Measurements from ENCODE around the gene PBX3. TPM values are rescaled to one million over a fixed set of nuclear protein-coding genes. Genes with fewer than 3 reads are reported as not detected.

PBX3 gene
- polyA plus RNA-seq, 1 donor (not counting 4 experiments of a cell fraction or from before 2014, with no cell fraction given), result 26.3 TPM

GRCh38 chr9:125706651-125707471 is 40.3 kb upstream of the PBX3 start, which contains the start of gene MAPKAP1:
TSS of gene MAPKAP1 (minus strand) at chr9:125707208. CDS start at chr9:125672574, 34,634 bp downstream.
- FAIRE-seq, result peak; percentile 59

GRCh38 chr9:125707472-125707804 is 39.7 kb upstream of the PBX3 start:
- peaks cover 44% of the 10 kb centered on the region for H3K79me2 ChIP-seq (ENCODE audit: control insufficient read depth, insufficient read depth, low read length)
- no peak for FAIRE-seq
- H3K9me3 ChIP-seq (ENCODE audit: control insufficient read depth, low read depth, low read length), result no peaks in the 10 kb centered on the region
- H3K9me1 ChIP-seq (ENCODE audit: control insufficient read depth, extremely low read depth, insufficient read depth, low read length), result no peaks in the 10 kb centered on the region
- DNase-seq (ENCODE audit: low read depth, low spot score), result no peak
- dilution Hi-C loops (cut with MboI; ENCODE audit: extremely low pct_ligation_motif_present, low sequenced_read_pairs), result no loop called here
- H2AFZ ChIP-seq (ENCODE audit: control insufficient read depth, low read length), result peak overlapping the region; percentile 86
- no peak for TF ChIP-seq EZH2 (IDR thresholded peaks at IDR 0.05; ENCODE audit: low read length)
- no peak for TF ChIP-seq CTCF (optimal IDR thresholded peaks at IDR 0.05 in 1 of 3, IDR thresholded peaks at IDR 0.05 in 1 of 3, conservative IDR thresholded peaks at IDR 0.05 in 1 of 3; ENCODE audit: extremely low read depth in 1 of 3, insufficient read depth in 2 of 3, low read length in 3 of 3)
- H3K36me3 ChIP-seq (ENCODE audit: control insufficient read depth in 2 of 2, extremely low read depth in 1 of 2, insufficient read depth in 2 of 2, low read length in 2 of 2), result peaks cover 0 to 3% of the 10 kb centered on the region in 2 experiments
- peak overlapping the region; percentile 86 for H3K4me2 ChIP-seq (ENCODE audit: control insufficient read depth, extremely low read depth, insufficient read depth, low read depth, low read length)
- no peaks in the 10 kb centered on the region for H3K27me3 ChIP-seq (ENCODE audit: control insufficient read depth, extremely low read depth, insufficient read depth, low read length)
- peak overlapping the region; percentile 39 to 94 (median 58) for H3K4me3 ChIP-seq (ENCODE audit: control insufficient read depth in 2 of 3, extremely low read depth in 1 of 3, insufficient read depth in 2 of 3, low read depth in 1 of 3, low read length in 3 of 3)
- peaks cover 20% of the 10 kb centered on the region for H3K4me1 ChIP-seq (ENCODE audit: control insufficient read depth, extremely low read depth, insufficient read depth, low read length)
- H3K9ac ChIP-seq (ENCODE audit: control insufficient read depth, extremely low read depth, insufficient read depth, low read length), result peak overlapping the region; percentile 49
- H3K27ac ChIP-seq (ENCODE audit: control insufficient read depth, insufficient read depth, low read length), result peak overlapping the region; percentile 87
- no peaks in the 10 kb centered on the region for H4K20me1 ChIP-seq (ENCODE audit: control insufficient read depth, extremely low read depth, insufficient read depth, low read length)

More at GRCh38 chr9:125706651-125707471, 40.3 kb upstream of the PBX3 start, which contains the start of gene MAPKAP1:
- H3K27ac ChIP-seq (ENCODE audit: control insufficient read depth, insufficient read depth, low read length), result peak within 1 kb of the TSS; percentile 87
- peak within 1 kb of the TSS; percentile 97 for H3K4me2 ChIP-seq (ENCODE audit: control insufficient read depth, extremely low read depth, insufficient read depth, low read depth, low read length)
- H3K9ac ChIP-seq (ENCODE audit: control insufficient read depth, extremely low read depth, insufficient read depth, low read length), result peak within 1 kb of the TSS; percentile 94
- peak; percentile 87 for DNase-seq (ENCODE audit: low read depth, low spot score)
- H3K4me1 ChIP-seq (ENCODE audit: control insufficient read depth, extremely low read depth, insufficient read depth, low read length), result peaks cover 20% of the 10 kb centered on the region
- no peaks in the 10 kb centered on the region for H3K27me3 ChIP-seq (ENCODE audit: control insufficient read depth, extremely low read depth, insufficient read depth, low read length)
- no peaks in the 10 kb centered on the region for H3K9me1 ChIP-seq (ENCODE audit: control insufficient read depth, extremely low read depth, insufficient read depth, low read length)
- H2AFZ ChIP-seq (ENCODE audit: control insufficient read depth, low read length), result peak within 1 kb of the TSS; percentile 86
- TF ChIP-seq CTCF (optimal IDR thresholded peaks at IDR 0.05 in 1 of 3, IDR thresholded peaks at IDR 0.05 in 1 of 3, conservative IDR thresholded peaks at IDR 0.05 in 1 of 3; ENCODE audit: extremely low read depth in 1 of 3, insufficient read depth in 2 of 3, low read length in 3 of 3) (no peak), EZH2 (IDR thresholded peaks at IDR 0.05; ENCODE audit: low read length) (no peak)
- H3K79me2 ChIP-seq (ENCODE audit: control insufficient read depth, insufficient read depth, low read length), result peaks cover 48% of the 10 kb centered on the region
- no peaks in the 10 kb centered on the region for H4K20me1 ChIP-seq (ENCODE audit: control insufficient read depth, extremely low read depth, insufficient read depth, low read length)
- peaks cover 0 to 3% of the 10 kb centered on the region in 2 experiments for H3K36me3 ChIP-seq (ENCODE audit: control insufficient read depth in 2 of 2, extremely low read depth in 1 of 2, insufficient read depth in 2 of 2, low read length in 2 of 2)
- H3K9me3 ChIP-seq (ENCODE audit: control insufficient read depth, low read depth, low read length), result no peaks in the 10 kb centered on the region
- dilution Hi-C loops (cut with MboI; ENCODE audit: extremely low pct_ligation_motif_present, low sequenced_read_pairs), result no loop called here
- H3K4me3 ChIP-seq (ENCODE audit: control insufficient read depth in 2 of 3, extremely low read depth in 1 of 3, insufficient read depth in 2 of 3, low read depth in 1 of 3, low read length in 3 of 3), result peak within 1 kb of the TSS; percentile 91 to 96 (median 94)
